HUES48 (cell line): ENCODE results near the gene DEXI.

Experiments
- H3K27ac ChIP-seq: one replicate; pipeline ENCODE4 v1.7.0; 2013; ENCODE audit warnings: low read depth, low read length, inconsistent platforms
- H3K27me3 ChIP-seq: 2 replicates; pipeline ENCODE4 v1.6.1; 2013; ENCODE audit warnings: mild to moderate bottlenecking, low read length; ENCODE audit not compliant: control insufficient read depth, insufficient read depth
- H3K36me3 ChIP-seq: 2 replicates; pipeline ENCODE4 v1.6.1; 2013; ENCODE audit warnings: low read length; ENCODE audit not compliant: control insufficient read depth, insufficient read depth
- H3K4me1 ChIP-seq: 2 replicates; pipeline ENCODE4 v1.6.1; 2013; ENCODE audit warnings: mild to moderate bottlenecking, low read length; ENCODE audit not compliant: control insufficient read depth, insufficient read depth
- H3K4me3 ChIP-seq: 2 replicates; pipeline ENCODE4 v1.5.1; 2013; ENCODE audit warnings: mild to moderate bottlenecking, low read depth, low read length
- H3K9ac ChIP-seq: 2 replicates; pipeline ENCODE4 v1.6.1; 2013; ENCODE audit warnings: mild to moderate bottlenecking, low read depth, low read length, moderate library complexity
- H3K9me3 ChIP-seq: 2 replicates; pipeline ENCODE4 v1.6.1; 2013; ENCODE audit warnings: low read length; ENCODE audit not compliant: control insufficient read depth, insufficient read depth

The DEXI gene

DNA sequence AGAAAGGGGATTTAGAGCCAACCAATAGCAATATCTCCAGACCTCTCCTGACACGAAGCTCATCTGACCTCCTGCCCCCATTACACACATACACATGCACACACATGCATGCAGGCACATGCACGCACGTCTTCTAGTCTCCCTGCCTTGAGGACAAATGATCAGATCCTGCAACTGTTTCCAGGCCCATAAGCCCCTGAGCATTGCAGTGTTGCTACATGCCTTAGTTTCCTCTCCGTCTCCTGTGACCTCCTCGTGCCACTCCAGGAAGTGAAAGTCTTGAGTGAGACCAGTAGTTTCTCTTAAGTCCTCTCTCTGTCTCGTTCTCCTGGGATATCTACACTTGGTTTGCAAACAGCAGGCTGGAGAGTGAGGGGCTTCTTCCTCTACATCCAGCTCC is 57.0 kb downstream of the DEXI start:
- Histone ChIP-seq H3K4me3 (no peak overlapping the region), H3K9me3 (no peaks in the 10 kb centered on the region), H3K36me3 (no peaks in the 10 kb centered on the region), H3K27ac (no peak overlapping the region), H3K4me1 (no peaks in the 10 kb centered on the region), H3K9ac (no peak overlapping the region), H3K27me3 (peaks cover 10% of the 10 kb centered on the region)

DNA sequence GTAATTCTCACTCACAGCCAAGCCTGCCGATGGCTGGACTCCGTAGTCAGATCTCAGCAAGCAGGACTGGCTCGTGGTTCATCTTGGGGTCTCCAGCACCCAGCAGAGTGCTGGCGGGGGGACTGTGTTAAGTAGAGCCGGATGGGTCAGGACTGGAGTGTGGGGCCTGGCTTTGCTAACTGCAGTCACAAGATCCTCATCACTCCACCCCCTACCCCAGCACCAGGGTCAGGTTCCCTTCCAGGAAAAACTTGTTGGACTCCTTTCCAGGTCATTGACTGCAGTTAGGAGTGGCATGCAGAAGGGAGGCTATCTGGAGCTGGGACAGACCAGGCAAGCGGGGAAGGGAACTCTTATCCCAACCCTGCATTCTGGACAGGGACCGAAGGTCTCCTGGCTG is 59.3 kb downstream of the DEXI start:
- Histone ChIP-seq H3K9ac (no peak overlapping the region), H3K9me3 (no peaks in the 10 kb centered on the region), H3K36me3 (no peaks in the 10 kb centered on the region)

DNA sequence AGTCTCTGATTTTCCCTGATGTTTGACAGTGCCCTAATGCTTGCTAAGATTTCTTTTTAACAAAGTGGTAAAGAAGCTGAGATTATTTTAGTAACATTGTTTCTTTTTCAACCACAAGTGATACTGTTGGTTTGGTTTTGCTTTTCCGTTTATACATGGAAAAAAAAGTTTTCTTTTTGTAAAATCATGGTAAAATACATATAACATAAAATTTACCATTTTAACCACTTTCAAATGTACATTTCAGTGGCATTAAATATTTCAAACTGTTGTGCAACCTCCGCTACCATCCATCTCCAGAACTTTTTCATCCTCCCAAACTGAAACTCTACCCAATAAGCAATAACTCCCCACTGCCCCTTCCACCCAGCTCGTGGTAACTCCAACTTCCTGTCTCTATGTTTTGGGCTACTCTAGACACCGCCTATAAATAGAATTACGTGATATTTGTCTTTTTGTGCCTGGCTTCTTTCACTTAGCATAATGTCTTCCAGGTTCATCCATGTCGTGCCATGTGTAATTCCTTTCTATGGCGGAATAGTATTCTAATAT is 60.7 kb downstream of the DEXI start:
- Histone ChIP-seq H3K4me3 (no peak overlapping the region), H3K27me3 (peaks cover 38% of the 10 kb centered on the region), H3K9me3 (no peaks in the 10 kb centered on the region), H3K4me1 (peaks cover 3% of the 10 kb centered on the region; the same call in 1 of the 2 replicates), H3K36me3 (no peaks in the 10 kb centered on the region), H3K27ac (no peak overlapping the region), H3K9ac (no peak overlapping the region)

More for the DNA sequence above, 59.3 kb downstream of the DEXI start:
- no peaks in the 10 kb centered on the region for H3K4me1 ChIP-seq
- H3K27ac ChIP-seq: no peak overlapping the region
- H3K27me3 ChIP-seq: peaks cover 32% of the 10 kb centered on the region
- no peak overlapping the region for H3K4me3 ChIP-seq

DNA sequence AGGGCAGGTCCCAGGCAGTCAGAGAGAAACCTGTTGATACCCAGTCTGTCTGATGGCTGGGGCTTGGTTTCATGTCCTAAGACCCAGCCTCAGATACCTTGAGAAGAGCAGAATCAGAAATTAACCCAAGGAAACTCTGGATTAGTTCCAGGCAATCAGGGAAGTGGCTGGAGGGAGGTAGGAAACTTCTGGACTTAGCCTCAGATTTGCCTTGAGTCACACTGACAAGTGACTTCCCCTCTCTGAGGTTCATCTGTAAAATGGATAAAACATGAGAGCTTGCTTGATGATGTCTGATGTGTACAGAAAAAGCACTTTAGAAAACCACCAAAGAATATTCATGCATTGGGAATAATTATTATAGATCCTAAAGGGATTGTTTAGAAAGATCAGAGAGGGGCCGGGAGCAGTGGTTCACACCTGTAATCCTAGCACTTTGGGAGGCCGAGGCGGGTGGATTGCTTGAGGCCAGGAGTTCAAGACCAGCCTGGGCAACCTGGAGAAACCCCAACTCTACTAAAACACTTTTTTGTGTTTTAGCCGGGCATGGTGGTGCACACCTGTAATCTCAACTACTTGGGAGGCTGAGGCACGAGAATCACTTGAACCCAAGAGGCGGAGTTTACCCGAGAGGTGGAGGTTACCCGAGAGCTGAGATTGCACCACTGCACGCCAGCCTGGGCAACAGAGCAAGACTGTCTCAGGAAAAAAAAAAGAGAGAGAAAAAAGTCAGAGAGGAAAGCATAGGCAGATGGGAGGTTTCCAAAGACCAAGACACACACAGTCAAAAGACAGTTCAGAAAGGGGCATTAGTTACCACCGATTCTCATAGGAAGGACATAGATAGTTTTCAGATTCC is 61.4 kb downstream of the DEXI start:
- Histone ChIP-seq H3K27ac (no peak overlapping the region), H3K9ac (no peak overlapping the region), H3K4me1 (peaks cover 3% of the 10 kb centered on the region; the same call in 1 of the 2 replicates), H3K36me3 (no peaks in the 10 kb centered on the region), H3K4me3 (no peak overlapping the region), H3K27me3 (peaks cover 38% of the 10 kb centered on the region), H3K9me3 (no peaks in the 10 kb centered on the region)

DNA sequence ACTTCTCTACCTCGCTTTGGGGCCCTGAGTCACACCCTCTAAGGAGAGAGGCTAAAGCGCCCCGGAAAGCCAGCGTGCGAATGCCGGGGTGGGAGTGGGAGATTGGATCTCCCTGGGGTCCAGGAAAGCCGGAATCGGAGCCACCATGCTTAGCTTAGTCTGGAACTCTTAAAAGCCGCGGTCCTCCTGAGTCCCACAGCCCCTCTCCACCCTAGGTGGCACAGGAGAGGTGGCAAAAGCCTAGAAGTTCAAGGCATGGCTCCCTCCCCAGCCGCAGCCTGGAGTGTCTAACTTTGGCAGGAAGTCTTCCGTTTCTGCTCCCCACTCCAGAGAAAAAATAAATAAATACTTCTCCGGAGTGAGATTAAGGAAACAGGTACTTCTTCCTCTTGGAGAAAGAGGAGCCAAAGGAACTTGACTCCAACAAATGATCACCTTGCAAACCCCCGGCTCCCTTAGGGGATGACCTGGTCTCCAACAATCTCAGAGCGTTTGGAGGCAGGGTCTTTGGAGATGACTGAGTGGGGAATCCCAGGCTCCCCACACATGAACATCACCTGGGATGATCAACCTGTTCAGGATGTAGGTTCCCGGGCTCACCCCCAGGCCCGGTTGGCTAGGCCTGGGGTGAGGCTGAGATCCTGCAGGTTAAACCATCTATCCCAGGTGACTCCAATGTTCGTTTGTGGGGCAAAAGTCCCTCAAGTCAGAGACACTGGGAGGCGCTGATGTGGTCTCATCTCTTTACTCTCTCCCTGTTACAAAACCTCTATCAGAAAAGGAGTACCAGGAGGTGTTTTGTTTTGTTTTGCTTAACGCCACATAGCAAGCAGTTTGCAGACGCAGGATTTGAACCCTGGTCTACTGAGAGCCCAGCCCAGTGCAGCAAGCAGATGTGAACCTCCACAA is 62.3 kb downstream of the DEXI start:
- Histone ChIP-seq H3K9me3 (no peaks in the 10 kb centered on the region), H3K4me3 (peak overlapping the region; percentile 48; the same call in 1 of the 2 replicates), H3K4me1 (peaks cover 3% of the 10 kb centered on the region; the same call in 1 of the 2 replicates), H3K27ac (no peak overlapping the region), H3K9ac (no peak overlapping the region), H3K27me3 (peaks cover 38% of the 10 kb centered on the region), H3K36me3 (no peaks in the 10 kb centered on the region)
